Measurements from ENCODE around the gene F7. TPM values are rescaled to one million over a fixed set of nuclear protein-coding genes. Genes with fewer than 3 reads are reported as not detected.
"Not testable (repeated sequence)": the region's sequence is repeated elsewhere in the genome, so short reads cannot be mapped to it uniquely, and the experiment has no call there.

Gene F7
- total RNA-seq, 2 donors from 2014 or later: not detected

DNA sequence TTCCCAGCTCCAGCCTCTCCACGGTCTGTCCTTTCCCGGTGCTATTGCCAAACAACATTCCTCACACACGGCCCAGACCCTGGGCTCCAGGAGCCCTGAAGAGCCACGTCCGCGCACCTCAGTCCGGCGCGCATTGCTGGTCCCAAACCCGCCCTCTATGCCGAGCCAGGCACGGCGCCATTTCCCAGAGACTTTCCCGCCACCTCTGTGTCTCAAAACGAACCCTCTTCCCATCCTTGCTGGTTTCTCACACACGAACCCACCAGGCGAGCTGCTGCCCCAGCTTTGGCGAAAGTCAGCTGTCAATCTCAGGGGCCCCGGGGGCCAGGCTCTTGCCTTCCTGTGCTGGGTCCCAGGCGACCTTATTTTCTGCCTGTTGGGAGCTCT, 28.0 kb upstream of the F7 start:
- DNase-seq (no peak), ATAC-seq (no peak)
- H3K27ac Mint-ChIP-seq: no peak overlapping the region
- H3K4me1 Mint-ChIP-seq: peaks cover 2% of the 10 kb centered on the region
- H3K36me3 Mint-ChIP-seq (ENCODE audit: low read depth): peaks cover 6% of the 10 kb centered on the region
- no peaks in the 10 kb centered on the region for H3K9me3 ChIP-seq (ENCODE audit: control insufficient read depth, low read length, poor library complexity, severe bottlenecking)
- no peak overlapping the region for H3K4me3 Mint-ChIP-seq
- H3K27me3 Mint-ChIP-seq: no peaks in the 10 kb centered on the region

DNA sequence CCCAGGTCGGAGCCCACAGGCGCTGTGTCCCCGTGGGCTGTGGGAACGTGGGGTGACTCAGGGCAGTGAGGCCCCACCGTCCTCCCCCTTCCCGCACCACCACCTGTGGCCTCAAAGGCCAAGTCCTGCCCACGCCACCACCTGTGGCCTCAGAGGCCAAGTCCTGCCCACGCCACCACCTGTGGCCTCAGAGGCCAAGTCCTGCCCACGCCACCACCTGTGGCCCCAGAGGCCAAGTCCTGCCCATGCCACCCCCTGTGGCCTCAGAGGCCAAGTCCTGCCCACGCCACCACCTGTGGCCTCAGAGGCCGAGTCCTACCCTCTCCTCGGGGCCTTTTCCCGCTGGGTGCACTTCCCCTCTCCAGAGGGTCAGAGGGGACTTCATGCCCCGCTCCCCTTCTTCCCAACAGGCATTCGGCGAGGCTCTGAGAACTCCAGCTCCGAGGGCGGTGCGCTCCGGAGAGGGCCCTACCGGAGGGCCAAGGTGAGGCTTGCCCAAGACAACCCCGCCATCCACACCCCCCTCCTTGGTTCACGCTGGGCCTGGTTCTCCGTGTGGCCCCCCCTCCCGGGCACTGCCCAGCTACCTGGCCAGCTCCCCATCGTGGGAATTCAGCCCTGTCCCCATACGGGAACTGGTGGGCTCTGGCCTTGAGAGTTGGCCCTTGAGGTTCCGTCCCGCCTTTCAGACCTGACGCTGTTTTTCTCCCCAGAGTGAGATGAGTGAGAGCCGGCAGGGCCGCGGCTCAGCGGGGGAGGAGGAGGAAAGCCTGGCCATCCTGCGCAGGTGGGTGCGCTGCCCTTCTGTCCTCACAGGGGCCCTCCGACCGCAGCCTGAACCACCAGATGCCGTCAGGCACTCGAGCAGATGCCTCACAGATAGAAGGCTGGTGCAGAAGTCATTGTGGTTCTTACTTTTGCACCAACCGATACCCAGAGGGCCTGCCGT, 27.4 kb upstream of the F7 start:
- Mint-ChIP-seq H3K27ac (no peak overlapping the region), H3K4me1 (peaks cover 2% of the 10 kb centered on the region), H3K36me3 (ENCODE audit: low read depth) (peaks cover 6% of the 10 kb centered on the region), H3K27me3 (no peaks in the 10 kb centered on the region), H3K4me3 (no peak overlapping the region)
- DNase-seq: no peak
- no peak for ATAC-seq
- no peaks in the 10 kb centered on the region for H3K9me3 ChIP-seq (ENCODE audit: control insufficient read depth, low read length, poor library complexity, severe bottlenecking)

GRCh38 chr13:113078902-113079780, 26.4 kb upstream of the F7 start:
- peaks cover 2% of the 10 kb centered on the region for H3K4me1 Mint-ChIP-seq
- H3K4me3 Mint-ChIP-seq: no peak overlapping the region
- no peak overlapping the region for H3K27ac Mint-ChIP-seq
- H3K36me3 Mint-ChIP-seq (ENCODE audit: low read depth): peaks cover 6% of the 10 kb centered on the region
- no peaks in the 10 kb centered on the region for H3K9me3 ChIP-seq (ENCODE audit: control insufficient read depth, low read length, poor library complexity, severe bottlenecking)
- ATAC-seq (no peak), DNase-seq (no peak)
- no peaks in the 10 kb centered on the region for H3K27me3 Mint-ChIP-seq

- not testable (repeated sequence) for H3K36me3 Mint-ChIP-seq (ENCODE audit: low read depth); H3K27me3 Mint-ChIP-seq; H3K27ac Mint-ChIP-seq; H3K4me3 Mint-ChIP-seq; ATAC-seq; H3K4me1 Mint-ChIP-seq; H3K9me3 ChIP-seq (ENCODE audit: control insufficient read depth, low read length, poor library complexity, severe bottlenecking); DNase-seq
Observed at GRCh38 chr13:113079781-113080080, 25.9 kb upstream of the F7 start.

GRCh38 chr13:113080361-113080831, 25.2 kb upstream of the F7 start:
- DNase-seq: no peak
- Mint-ChIP-seq H3K4me3 (no peak overlapping the region), H3K27ac (no peak overlapping the region), H3K36me3 (ENCODE audit: low read depth) (peaks cover 6% of the 10 kb centered on the region), H3K4me1 (peaks cover 2% of the 10 kb centered on the region), H3K27me3 (no peaks in the 10 kb centered on the region)
- no peak for ATAC-seq
- no peaks in the 10 kb centered on the region for H3K9me3 ChIP-seq (ENCODE audit: control insufficient read depth, low read length, poor library complexity, severe bottlenecking)

DNA sequence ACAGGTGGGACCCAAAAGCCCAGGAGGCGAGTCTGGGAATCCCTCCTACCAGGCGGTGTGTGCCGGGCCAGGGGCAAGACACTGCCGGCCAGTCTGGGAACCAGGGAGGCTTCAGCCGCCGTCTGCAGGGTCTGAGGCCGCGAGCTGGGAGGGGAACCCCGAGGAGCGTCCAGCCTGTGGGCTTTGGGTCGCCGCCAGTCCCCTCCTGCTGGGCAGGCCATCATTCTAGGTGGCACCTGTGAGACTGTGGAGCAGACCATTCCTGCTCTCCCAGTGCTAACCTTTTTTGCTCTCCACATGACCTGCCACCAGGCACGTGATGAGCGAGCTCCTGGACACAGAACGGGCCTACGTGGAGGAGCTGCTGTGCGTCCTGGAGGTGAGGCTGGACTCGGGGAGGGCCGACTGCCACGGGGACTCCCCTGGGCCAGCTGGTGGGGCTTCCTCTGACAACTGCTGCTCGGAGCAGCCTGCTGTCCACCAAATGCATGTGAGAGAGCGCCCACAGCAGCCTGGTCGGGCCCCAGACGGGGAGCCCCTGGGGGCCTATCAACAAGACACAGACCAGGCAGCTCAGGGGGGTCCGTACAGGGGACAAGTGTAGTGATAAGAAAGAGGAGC, 24.6 kb upstream of the F7 start:
- no peak overlapping the region for H3K27ac Mint-ChIP-seq
- no peak overlapping the region for H3K4me3 Mint-ChIP-seq
- no peaks in the 10 kb centered on the region for H3K9me3 ChIP-seq (ENCODE audit: control insufficient read depth, low read length, poor library complexity, severe bottlenecking)
- DNase-seq: no peak
- no peaks in the 10 kb centered on the region for H3K27me3 Mint-ChIP-seq
- peaks cover 6% of the 10 kb centered on the region for H3K36me3 Mint-ChIP-seq (ENCODE audit: low read depth)
- H3K4me1 Mint-ChIP-seq: peaks cover 2% of the 10 kb centered on the region
- no peak for ATAC-seq

- ATAC-seq: no peak
- no peaks in the 10 kb centered on the region for H3K9me3 ChIP-seq (ENCODE audit: control insufficient read depth, low read length, poor library complexity, severe bottlenecking)
- H3K27me3 Mint-ChIP-seq: no peaks in the 10 kb centered on the region
- H3K36me3 Mint-ChIP-seq (ENCODE audit: low read depth): peaks cover 6% of the 10 kb centered on the region
- peak overlapping the region; percentile 8 for H3K27ac Mint-ChIP-seq
- no peak for DNase-seq
- no peak overlapping the region for H3K4me3 Mint-ChIP-seq
- peaks cover 2% of the 10 kb centered on the region for H3K4me1 Mint-ChIP-seq
Observed at GRCh38 chr13:113082198-113083021, 23.2 kb upstream of the F7 start.

DNA sequence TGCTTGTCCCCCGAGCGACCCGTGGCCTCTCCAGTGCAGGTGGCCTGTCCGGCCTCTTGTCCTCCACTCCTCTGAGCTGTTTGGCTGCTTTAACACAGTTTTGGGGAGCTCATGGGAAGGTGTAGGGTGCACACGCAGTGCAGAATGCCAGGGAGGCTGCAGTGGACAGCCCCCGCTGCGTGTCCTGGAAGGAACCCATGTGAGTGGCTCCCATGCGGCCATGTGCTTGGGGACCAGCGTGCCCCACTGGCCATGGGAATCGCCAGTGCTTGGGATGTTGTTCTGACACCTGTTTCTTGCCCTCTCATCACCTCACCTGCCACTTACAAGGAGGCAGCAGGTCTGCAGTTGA, 22.6 kb upstream of the F7 start:
- Mint-ChIP-seq H3K4me3 (no peak overlapping the region), H3K27ac (no peak overlapping the region), H3K4me1 (peaks cover 2% of the 10 kb centered on the region), H3K36me3 (ENCODE audit: low read depth) (peaks cover 2% of the 10 kb centered on the region), H3K27me3 (no peaks in the 10 kb centered on the region)
- DNase-seq: no peak
- no peaks in the 10 kb centered on the region for H3K9me3 ChIP-seq (ENCODE audit: control insufficient read depth, low read length, poor library complexity, severe bottlenecking)
- ATAC-seq: no peak

DNA sequence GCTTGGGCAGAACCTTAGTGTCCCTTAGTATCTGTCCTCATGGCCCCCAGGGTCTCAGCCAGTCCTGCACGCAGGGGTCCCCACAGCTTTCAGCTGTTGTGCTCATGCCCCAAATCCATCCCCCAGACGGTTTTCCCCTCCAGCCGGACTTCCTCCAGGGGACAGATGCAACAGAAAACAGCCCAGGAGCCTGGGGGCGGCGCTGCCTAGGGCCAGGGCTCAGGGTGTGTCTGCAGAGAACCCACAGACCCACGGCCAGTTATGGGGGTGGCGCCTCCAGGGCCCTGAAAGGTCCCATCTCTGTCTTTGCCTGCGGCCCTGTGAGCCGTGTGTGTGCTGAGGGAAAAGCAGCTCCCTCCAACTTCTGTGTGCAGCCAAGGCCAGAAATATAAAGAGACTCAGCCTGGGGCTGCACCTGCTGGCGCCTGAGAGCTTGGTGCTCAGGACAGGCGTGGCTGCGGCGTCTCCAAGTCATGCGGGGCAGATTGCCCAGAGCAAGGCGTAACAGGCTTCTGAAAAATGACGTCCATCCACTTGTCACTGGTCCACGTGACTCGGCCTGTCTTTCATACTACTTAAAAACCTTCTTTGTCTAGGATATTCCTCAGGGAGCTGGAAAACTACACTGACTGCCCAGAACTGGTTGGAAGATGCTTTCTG, 22.1 kb upstream of the F7 start:
- no peak overlapping the region for H3K27ac Mint-ChIP-seq
- no peaks in the 10 kb centered on the region for H3K9me3 ChIP-seq (ENCODE audit: control insufficient read depth, low read length, poor library complexity, severe bottlenecking)
- no peaks in the 10 kb centered on the region for H3K27me3 Mint-ChIP-seq
- no peak overlapping the region for H3K4me3 Mint-ChIP-seq
- no peak for DNase-seq
- no peak for ATAC-seq
- H3K36me3 Mint-ChIP-seq (ENCODE audit: low read depth): peaks cover 2% of the 10 kb centered on the region
- H3K4me1 Mint-ChIP-seq: peaks cover 2% of the 10 kb centered on the region

DNA sequence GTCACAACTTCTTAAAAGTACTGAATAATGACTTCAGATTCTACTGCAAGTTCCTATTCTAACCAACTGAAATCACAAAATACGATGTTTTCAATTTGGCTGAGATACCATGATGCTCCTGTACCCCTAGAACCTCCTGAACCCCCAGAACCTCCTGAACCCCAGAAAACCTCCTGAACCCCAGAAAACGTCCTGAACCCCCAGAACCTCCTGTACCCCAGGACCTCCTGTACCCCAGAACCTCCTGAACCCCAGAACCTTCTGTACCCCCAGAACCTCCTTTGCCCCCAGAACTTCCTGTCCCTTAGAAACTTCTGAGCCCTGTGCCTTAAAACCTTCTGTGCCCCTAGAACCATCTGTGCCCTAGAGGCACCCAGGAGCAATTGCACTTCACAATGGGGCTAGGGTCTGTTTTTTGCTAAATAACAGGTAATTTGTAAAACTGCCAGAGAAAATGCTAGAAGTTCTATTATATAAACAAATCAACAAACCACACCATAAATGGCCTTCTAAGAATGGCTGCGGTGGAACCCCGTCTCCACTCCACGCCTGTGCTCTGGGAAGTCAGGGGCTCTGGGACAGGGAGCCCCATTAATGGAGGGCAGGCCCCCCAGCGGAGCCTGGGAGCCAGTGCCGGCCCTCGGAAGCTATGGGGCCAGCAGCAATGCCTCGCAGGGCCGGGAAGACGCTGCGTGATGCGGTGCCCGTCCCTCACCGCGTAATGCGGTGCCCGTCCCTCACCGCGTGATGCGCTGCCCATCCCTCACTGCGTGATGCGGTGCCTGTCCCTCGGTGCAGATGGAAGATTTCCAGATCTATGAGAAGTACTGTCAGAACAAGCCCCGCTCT, 21.3 kb upstream of the F7 start:
- no peaks in the 10 kb centered on the region for H3K9me3 ChIP-seq (ENCODE audit: control insufficient read depth, low read length, poor library complexity, severe bottlenecking)
- no peaks in the 10 kb centered on the region for H3K27me3 Mint-ChIP-seq
- DNase-seq (no peak), ATAC-seq (no peak)
- H3K27ac Mint-ChIP-seq: no peak overlapping the region
- H3K36me3 Mint-ChIP-seq (ENCODE audit: low read depth): peaks cover 4% of the 10 kb centered on the region
- peaks cover 1% of the 10 kb centered on the region for H3K4me1 Mint-ChIP-seq
- no peak overlapping the region for H3K4me3 Mint-ChIP-seq

DNA sequence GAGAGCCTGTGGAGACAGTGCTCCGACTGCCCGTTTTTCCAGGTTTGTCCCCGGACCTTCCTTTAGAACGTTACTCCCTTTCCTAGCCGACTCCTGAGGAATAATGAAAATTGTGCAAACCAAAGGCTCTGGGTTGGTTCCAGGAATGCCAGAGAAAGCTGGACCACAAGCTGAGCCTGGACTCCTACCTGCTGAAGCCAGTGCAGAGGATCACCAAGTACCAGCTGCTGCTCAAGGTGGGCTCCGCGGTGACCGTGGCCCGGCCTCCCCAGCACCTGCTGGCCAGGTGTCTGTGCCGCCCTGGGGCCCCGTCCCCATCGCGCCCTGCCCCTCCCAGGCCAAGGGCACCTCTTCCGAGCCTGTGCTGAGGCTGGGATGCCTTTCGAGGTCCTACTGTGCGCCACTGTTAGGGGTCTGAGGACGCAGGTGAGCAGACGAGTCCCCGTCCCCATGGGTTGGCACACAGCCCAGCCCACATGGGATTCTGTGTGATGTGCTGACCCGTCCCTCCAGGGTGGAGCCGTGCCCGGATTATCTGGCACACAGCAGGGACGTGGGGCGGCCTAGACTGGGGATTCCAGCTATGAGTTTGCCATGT, 20.5 kb upstream of the F7 start:
- Mint-ChIP-seq H3K4me3 (no peak overlapping the region), H3K36me3 (ENCODE audit: low read depth) (peaks cover 2% of the 10 kb centered on the region), H3K27ac (no peak overlapping the region), H3K4me1 (no peaks in the 10 kb centered on the region), H3K27me3 (no peaks in the 10 kb centered on the region)
- no peak for ATAC-seq
- DNase-seq: no peak
- no peaks in the 10 kb centered on the region for H3K9me3 ChIP-seq (ENCODE audit: control insufficient read depth, low read length, poor library complexity, severe bottlenecking)
